Endothelial cell (in vitro differentiated cells): Measurements from ENCODE around the gene IGF2BP2. TPM values are rescaled to one million over a fixed set of nuclear protein-coding genes. Genes with fewer than 3 reads are reported as not detected.

Experiments used
- DNase-seq: peaks from one replicate; pipeline ENCODE4 v3.0.0; 2021; ENCODE audit warnings: low spot score
- H3K27ac Mint-ChIP-seq: one replicate; pipeline ENCODE4 v1.8.0; 2021; ENCODE audit warnings: mixed read lengths, inconsistent platforms; ENCODE audit not compliant: unreplicated experiment
- H3K27me3 Mint-ChIP-seq: one replicate; pipeline ENCODE4 v1.8.0; 2021; ENCODE audit warnings: mild to moderate bottlenecking, moderate library complexity, mixed read lengths, inconsistent platforms; ENCODE audit not compliant: unreplicated experiment
- H3K36me3 Mint-ChIP-seq: one replicate; pipeline ENCODE4 v1.8.0; 2021; ENCODE audit warnings: mild to moderate bottlenecking, low read depth, mixed read lengths, inconsistent platforms; ENCODE audit not compliant: unreplicated experiment
- H3K4me1 Mint-ChIP-seq: one replicate; pipeline ENCODE4 v1.8.0; 2021; ENCODE audit warnings: mild to moderate bottlenecking, mixed read lengths, inconsistent platforms; ENCODE audit not compliant: unreplicated experiment
- H3K4me3 Mint-ChIP-seq: one replicate; pipeline ENCODE4 v1.8.0; 2021; ENCODE audit warnings: mild to moderate bottlenecking, mixed read lengths, inconsistent platforms; ENCODE audit not compliant: unreplicated experiment
- H3K9me3 Mint-ChIP-seq: one replicate; pipeline ENCODE4 v1.8.0; 2021; ENCODE audit warnings: mixed read lengths, inconsistent platforms; ENCODE audit not compliant: unreplicated experiment
- total RNA-seq: library from RNA; stranded (reverse); fragmentation: NEBNext Ultra II Directional; extraction: Animal tissue kit (Norgen Biotek cat#: 25700); gene quantifications from one replicate; pipeline ENCODE4 v1.2.1, GENCODE V29; 2021; ENCODE audit not compliant: unreplicated experiment
- TF ChIP-seq, protein P1 (sequence below): fragments of 200-600 bp; sonication (generic); IDR thresholded peaks from one replicate; pipeline ENCODE4 v1.5.0; 2021; ENCODE audit warnings: antibody characterized with exemption; ENCODE audit not compliant: unreplicated experiment

IGF2BP2 gene
- total RNA-seq, 1 donor from 2014 or later = 165 TPM

- no peak for DNase-seq
- peaks cover 72% of the 10 kb centered on the region for H3K4me1 Mint-ChIP-seq
These were observed 64.3 kb downstream of the IGF2BP2 start for GRCh38 chr3:185760550-185760949.

DNA sequence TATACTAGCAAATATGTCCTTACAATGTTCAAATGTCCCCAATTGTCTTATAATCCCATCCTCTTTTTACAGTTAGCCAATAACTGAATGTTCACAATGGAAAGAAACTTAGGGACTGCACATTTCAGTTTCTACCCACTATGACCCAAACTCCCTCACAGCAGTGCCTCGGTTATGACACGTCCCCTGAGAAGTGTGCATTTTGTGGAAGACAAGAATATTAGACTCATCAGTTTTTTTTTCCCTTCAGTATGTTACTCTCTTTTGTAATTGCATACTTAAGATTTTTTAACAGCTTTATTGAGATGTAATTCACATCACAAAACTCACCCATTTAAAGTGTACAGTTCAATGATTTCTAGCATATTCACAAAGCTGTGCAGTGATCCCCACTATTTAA, 64.8 kb downstream of the IGF2BP2 start:
- Mint-ChIP-seq H3K27ac (peak overlapping the region; percentile 33), H3K27me3 (peaks cover 4% of the 10 kb centered on the region), H3K4me1 (peaks cover 67% of the 10 kb centered on the region), H3K9me3 (peaks cover 3% of the 10 kb centered on the region), H3K36me3 (peaks cover 25% of the 10 kb centered on the region), H3K4me3 (no peak overlapping the region)
- TF ChIP-seq, protein P1, sequence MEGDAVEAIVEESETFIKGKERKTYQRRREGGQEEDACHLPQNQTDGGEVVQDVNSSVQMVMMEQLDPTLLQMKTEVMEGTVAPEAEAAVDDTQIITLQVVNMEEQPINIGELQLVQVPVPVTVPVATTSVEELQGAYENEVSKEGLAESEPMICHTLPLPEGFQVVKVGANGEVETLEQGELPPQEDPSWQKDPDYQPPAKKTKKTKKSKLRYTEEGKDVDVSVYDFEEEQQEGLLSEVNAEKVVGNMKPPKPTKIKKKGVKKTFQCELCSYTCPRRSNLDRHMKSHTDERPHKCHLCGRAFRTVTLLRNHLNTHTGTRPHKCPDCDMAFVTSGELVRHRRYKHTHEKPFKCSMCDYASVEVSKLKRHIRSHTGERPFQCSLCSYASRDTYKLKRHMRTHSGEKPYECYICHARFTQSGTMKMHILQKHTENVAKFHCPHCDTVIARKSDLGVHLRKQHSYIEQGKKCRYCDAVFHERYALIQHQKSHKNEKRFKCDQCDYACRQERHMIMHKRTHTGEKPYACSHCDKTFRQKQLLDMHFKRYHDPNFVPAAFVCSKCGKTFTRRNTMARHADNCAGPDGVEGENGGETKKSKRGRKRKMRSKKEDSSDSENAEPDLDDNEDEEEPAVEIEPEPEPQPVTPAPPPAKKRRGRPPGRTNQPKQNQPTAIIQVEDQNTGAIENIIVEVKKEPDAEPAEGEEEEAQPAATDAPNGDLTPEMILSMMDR = no peak
- DNase-seq = no peak

More at GRCh38 chr3:185760550-185760949, 64.3 kb downstream of the IGF2BP2 start:
- H3K27me3 Mint-ChIP-seq = peaks cover 4% of the 10 kb centered on the region
- TF ChIP-seq, protein P1 = no peak
- H3K27ac Mint-ChIP-seq = peak overlapping the region; percentile 33
- no peak overlapping the region for H3K4me3 Mint-ChIP-seq
- H3K9me3 Mint-ChIP-seq = peaks cover 3% of the 10 kb centered on the region
- H3K36me3 Mint-ChIP-seq = peaks cover 24% of the 10 kb centered on the region

GRCh38 chr3:185759512-185759911, 65.3 kb downstream of the IGF2BP2 start:
- peaks cover 3% of the 10 kb centered on the region for H3K9me3 Mint-ChIP-seq
- peaks cover 29% of the 10 kb centered on the region for H3K36me3 Mint-ChIP-seq
- DNase-seq = no peak
- TF ChIP-seq, protein P1 = no peak
- no peak overlapping the region for H3K4me3 Mint-ChIP-seq
- H3K4me1 Mint-ChIP-seq = peaks cover 64% of the 10 kb centered on the region
- H3K27ac Mint-ChIP-seq = no peak overlapping the region
- H3K27me3 Mint-ChIP-seq = peaks cover 5% of the 10 kb centered on the region

DNA sequence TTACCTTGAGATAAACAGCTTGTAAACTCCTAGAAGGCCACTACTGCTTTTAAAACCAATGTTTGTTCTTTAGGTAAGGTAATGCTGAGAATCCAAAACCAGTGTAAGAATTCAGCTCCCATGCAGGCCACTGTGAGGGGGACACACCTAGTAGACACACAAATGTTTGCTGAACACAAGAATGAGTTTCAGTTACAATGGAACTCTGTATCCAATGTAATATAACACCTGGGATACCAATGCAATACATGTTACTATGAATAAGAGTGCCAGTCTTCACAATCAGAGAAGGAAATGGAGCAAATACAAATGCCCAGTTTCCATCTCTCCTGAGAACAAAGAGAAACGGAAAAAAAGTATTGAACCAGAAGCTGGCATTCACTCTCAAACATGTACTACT, 65.9 kb downstream of the IGF2BP2 start:
- TF ChIP-seq, protein P1 = no peak
- Mint-ChIP-seq H3K4me1 (peaks cover 63% of the 10 kb centered on the region), H3K36me3 (peaks cover 34% of the 10 kb centered on the region), H3K27ac (no peak overlapping the region), H3K9me3 (peaks cover 3% of the 10 kb centered on the region), H3K4me3 (no peak overlapping the region), H3K27me3 (peaks cover 8% of the 10 kb centered on the region)
- DNase-seq = no peak

GRCh38 chr3:185757176-185757575, 67.7 kb downstream of the IGF2BP2 start:
- Mint-ChIP-seq H3K4me1 (peaks cover 59% of the 10 kb centered on the region), H3K27me3 (peaks cover 15% of the 10 kb centered on the region), H3K9me3 (peaks cover 3% of the 10 kb centered on the region), H3K36me3 (peaks cover 44% of the 10 kb centered on the region), H3K27ac (peak overlapping the region; percentile 50), H3K4me3 (peak overlapping the region; percentile 70)
- TF ChIP-seq, protein P1 = no peak
- no peak for DNase-seq
